Thymus (tissue), 11 donors: ENCODE results near the gene ANKS1A. TPM values are rescaled to one million over a fixed set of nuclear protein-coding genes. Genes with fewer than 3 reads are reported as not detected.
"Not testable (repeated sequence)": the region's sequence is repeated elsewhere in the genome, so short reads cannot be mapped to it uniquely, and the experiment has no call there.

Source experiments
- DNase-seq, 9 donors: peaks; one replicate each; pipeline ENCODE4 v3.0.0-alpha.2; 2013; ENCODE audit warnings: low spot score in 9 of 9, low read depth in 6 of 9, missing footprints in 1 of 9
- H3K27ac ChIP-seq, 2 donors: one replicate each; pipeline ENCODE4 v1.5.1; 2013; ENCODE audit warnings: control low read depth in 1 of 2, low read depth in 1 of 2, low read length in 1 of 2, mild to moderate bottlenecking in 1 of 2, moderate library complexity in 1 of 2
- H3K27me3 ChIP-seq, 2 donors: one replicate each; pipeline ENCODE4 v1.5.1; 2013; ENCODE audit warnings: low read length in 1 of 2; ENCODE audit not compliant: control insufficient read depth in 2 of 2, insufficient read depth in 1 of 2
- H3K36me3 ChIP-seq, 2 donors: one replicate each; pipeline ENCODE4 v1.5.1; 2013; ENCODE audit warnings: low read length in 1 of 2, mild to moderate bottlenecking in 1 of 2, moderate library complexity in 1 of 2; ENCODE audit not compliant: control insufficient read depth in 2 of 2, insufficient read depth in 2 of 2
- H3K4me1 ChIP-seq, 2 donors: one replicate each; pipeline ENCODE4 v1.5.1; 2013; ENCODE audit warnings: low read length in 2 of 2; ENCODE audit not compliant: control insufficient read depth in 2 of 2, insufficient read depth in 2 of 2
- H3K4me3 ChIP-seq, 2 donors: one replicate each; pipeline ENCODE4 v1.5.1; 2013; ENCODE audit warnings: low read length in 2 of 2, control low read depth in 1 of 2, mild to moderate bottlenecking in 1 of 2
- H3K9me3 ChIP-seq, 2 donors: one replicate each; pipeline ENCODE4 v1.5.1; 2013; ENCODE audit warnings: low read length in 1 of 2, mild to moderate bottlenecking in 1 of 2; ENCODE audit not compliant: control insufficient read depth in 2 of 2, insufficient read depth in 1 of 2
- WGBS: extraction: QIAGEN DNeasy Blood & Tissue Kit; methylation state at CpG from one replicate; pipeline ENCODE4 v1.1.7; 2013; 5-methylcytosine and 5-hydroxymethylcytosine counted together
- polyA plus RNA-seq: library from polyadenylated mRNA; stranded (reverse); fragments of 200-250 nt; gene quantifications from one replicate; pipeline ENCODE4 v1.2.3, GENCODE V29; 2013
- total RNA-seq: library from RNA; stranded (reverse); fragments of 120-200 nt; gene quantifications from one replicate; pipeline ENCODE4 v1.2.4, GENCODE V29; 2013
- donor health status: healthy.

The ANKS1A gene
- total and polyA plus RNA-seq, 2 donors = 6.9 to 7.7 TPM

GRCh38 chr6:34999153-34999552, 110.1 kb downstream of the ANKS1A start:
- not testable (repeated sequence) for H3K9me3 ChIP-seq, DNase-seq, H3K4me3 ChIP-seq, H3K27me3 ChIP-seq, H3K4me1 ChIP-seq, H3K27ac ChIP-seq
- 90% methylated on average over 7 of the region's 7 CpGs for WGBS
- H3K36me3 ChIP-seq = peaks cover 8 to 11% of the 10 kb centered on the region in 2 donors

GRCh38 chr6:34999962-35000361, 110.9 kb downstream of the ANKS1A start:
- not testable (repeated sequence) for H3K9me3 ChIP-seq, H3K4me3 ChIP-seq, H3K27ac ChIP-seq, H3K4me1 ChIP-seq, H3K36me3 ChIP-seq, H3K27me3 ChIP-seq, DNase-seq
- WGBS = 98% methylated on average over 4 of the region's 4 CpGs

- H3K36me3 ChIP-seq, DNase-seq, H3K4me3 ChIP-seq, H3K27ac ChIP-seq, H3K4me1 ChIP-seq, H3K27me3 ChIP-seq, H3K9me3 ChIP-seq: not testable (repeated sequence)
- WGBS = 95% methylated on average over 6 of the region's 6 CpGs
Measured at GRCh38 chr6:35001349-35001748, 112.3 kb downstream of the ANKS1A start.

GRCh38 chr6:35003886-35004530, 115.0 kb downstream of the ANKS1A start:
- not testable (repeated sequence) for H3K4me3 ChIP-seq, H3K27me3 ChIP-seq, H3K9me3 ChIP-seq, H3K27ac ChIP-seq, H3K36me3 ChIP-seq, H3K4me1 ChIP-seq, DNase-seq
- 90% methylated on average over 12 of the region's 12 CpGs for WGBS

DNA sequence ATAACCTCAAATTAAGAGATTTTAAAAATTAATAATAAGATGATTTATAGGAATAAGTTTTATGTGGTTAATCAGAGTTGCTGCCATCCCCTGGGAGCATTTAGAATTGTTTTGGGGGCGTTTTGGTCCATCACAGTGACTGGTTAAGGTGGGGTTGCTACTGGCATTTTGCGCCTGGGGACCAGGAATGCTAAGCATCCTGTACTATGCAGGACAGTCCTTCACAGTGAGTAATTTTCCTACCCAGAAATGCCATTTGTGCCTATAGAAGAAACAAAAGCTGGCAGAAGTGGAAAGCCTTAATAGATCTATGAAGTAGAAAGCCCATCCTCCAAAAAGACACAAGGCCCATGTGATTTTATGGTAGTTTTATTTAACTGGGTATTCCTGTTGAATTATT, 118.0 kb downstream of the ANKS1A start:
- Histone ChIP-seq H3K4me3 (no peak overlapping the region), H3K27ac (no peak overlapping the region), H3K27me3 (no peaks in the 10 kb centered on the region), H3K9me3 (no peaks in the 10 kb centered on the region), H3K36me3 (no peaks in the 10 kb centered on the region), H3K4me1 (no peaks in the 10 kb centered on the region)
- WGBS = over 99% methylated on average over 2 of the region's 2 CpGs
- no peak for DNase-seq

- WGBS = 98% methylated on average over 7 of the region's 7 CpGs
- H3K9me3 ChIP-seq = no peaks in the 10 kb centered on the region
- no peak overlapping the region for H3K4me3 ChIP-seq
- H3K4me1 ChIP-seq = no peaks in the 10 kb centered on the region
- H3K36me3 ChIP-seq = no peaks in the 10 kb centered on the region
- no peaks in the 10 kb centered on the region for H3K27me3 ChIP-seq
- DNase-seq = no peak
- H3K27ac ChIP-seq = no peak overlapping the region
Measured at GRCh38 chr6:35008858-35009257, 119.8 kb downstream of the ANKS1A start.

DNA sequence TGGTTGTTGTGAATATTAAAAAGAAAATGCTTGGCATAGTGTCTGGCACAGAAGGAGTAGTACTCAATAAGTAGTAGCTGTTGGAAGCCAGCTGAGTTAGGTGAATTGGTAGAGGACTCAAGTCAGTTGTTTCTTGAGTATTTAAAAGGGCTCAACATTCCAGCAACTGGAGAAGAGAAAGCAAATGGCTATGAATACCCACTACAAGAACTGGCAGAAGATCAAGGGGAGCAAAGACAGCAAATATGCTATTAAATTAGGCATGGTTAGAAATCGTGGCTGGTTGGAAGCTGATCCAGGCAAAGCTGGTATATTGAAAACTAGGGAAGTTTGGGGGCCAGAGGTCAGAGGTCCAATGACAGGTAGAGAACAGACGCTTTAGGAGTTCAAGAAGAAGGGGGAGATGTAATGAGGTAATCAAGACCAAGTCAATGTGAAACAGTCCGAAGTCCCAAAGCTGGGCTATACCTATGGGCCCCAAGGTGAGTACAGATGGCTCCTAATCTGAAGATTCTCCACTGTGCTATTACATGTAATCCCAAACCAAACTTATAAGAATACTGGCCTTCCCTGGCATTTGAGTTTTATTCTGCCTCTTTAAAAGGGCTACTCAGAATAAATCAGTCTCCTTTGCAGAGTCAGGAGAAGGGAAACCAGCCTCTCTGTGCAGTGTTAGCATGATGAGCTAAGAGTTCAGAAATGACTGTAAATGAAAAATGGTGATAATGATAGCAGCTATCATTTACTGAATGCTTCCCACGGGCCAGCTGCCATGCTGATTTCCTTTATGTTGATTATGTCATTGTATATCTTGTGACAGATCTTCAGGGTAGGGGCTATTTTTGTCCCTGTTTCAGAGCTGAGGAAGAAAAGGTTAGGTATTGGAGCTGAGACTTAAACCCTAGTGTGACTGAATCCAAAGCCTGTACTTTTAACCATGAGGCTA, 122.3 kb downstream of the ANKS1A start:
- no peaks in the 10 kb centered on the region for H3K9me3 ChIP-seq
- H3K4me3 ChIP-seq = no peak overlapping the region
- 58% methylated on average over 4 of the region's 4 CpGs for WGBS
- no peaks in the 10 kb centered on the region for H3K36me3 ChIP-seq
- no peaks in the 10 kb centered on the region for H3K27me3 ChIP-seq
- no peaks in the 10 kb centered on the region for H3K4me1 ChIP-seq
- DNase-seq = no peak
- no peak overlapping the region for H3K27ac ChIP-seq

DNA sequence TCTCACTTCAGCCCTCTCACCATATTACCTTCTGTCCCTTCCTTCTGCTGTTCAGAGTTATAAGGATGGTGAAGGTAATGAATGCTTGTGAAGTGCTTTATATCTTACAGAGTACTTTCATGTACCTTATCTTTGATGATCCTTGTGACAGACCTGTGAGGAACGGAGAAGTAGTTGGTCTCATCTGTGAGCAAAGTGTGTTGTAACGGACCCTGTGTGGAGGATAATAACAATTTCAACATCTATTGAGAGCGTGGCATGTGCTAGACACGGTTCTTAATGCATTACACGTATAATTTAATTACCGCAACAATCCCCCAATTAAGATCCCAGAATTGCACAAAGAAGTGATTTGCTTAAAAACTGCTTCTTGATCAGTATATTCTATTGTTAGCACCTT, 124.6 kb downstream of the ANKS1A start:
- no peak overlapping the region for H3K27ac ChIP-seq
- 97% methylated on average over 6 of the region's 6 CpGs for WGBS
- H3K36me3 ChIP-seq = peaks cover 9 to 11% of the 10 kb centered on the region in 2 donors
- H3K27me3 ChIP-seq = no peaks in the 10 kb centered on the region
- peaks cover 0 to 4% of the 10 kb centered on the region in 2 donors for H3K4me1 ChIP-seq
- no peaks in the 10 kb centered on the region for H3K9me3 ChIP-seq
- no peak overlapping the region for H3K4me3 ChIP-seq
- no peak for DNase-seq

- no peaks in the 10 kb centered on the region for H3K27me3 ChIP-seq
- no peak overlapping the region for H3K4me3 ChIP-seq
- no peaks in the 10 kb centered on the region for H3K9me3 ChIP-seq
- no peak for DNase-seq
- H3K36me3 ChIP-seq = peaks cover 13 to 15% of the 10 kb centered on the region in 2 donors
- peaks cover 0 to 4% of the 10 kb centered on the region in 2 donors for H3K4me1 ChIP-seq
- no peak overlapping the region for H3K27ac ChIP-seq
- 98% methylated on average over 1 of the region's 1 CpG for WGBS
Measured at GRCh38 chr6:35014341-35014740, 125.3 kb downstream of the ANKS1A start.
